NCI-H82 (cell line): Measurements from ENCODE around the gene EIF2B5.

Experiments
- DNase-seq: peaks from one replicate; lab custom pipeline; 2025; lab: John Stamatoyannopoulos, UW

Gene EIF2B5

DNA sequence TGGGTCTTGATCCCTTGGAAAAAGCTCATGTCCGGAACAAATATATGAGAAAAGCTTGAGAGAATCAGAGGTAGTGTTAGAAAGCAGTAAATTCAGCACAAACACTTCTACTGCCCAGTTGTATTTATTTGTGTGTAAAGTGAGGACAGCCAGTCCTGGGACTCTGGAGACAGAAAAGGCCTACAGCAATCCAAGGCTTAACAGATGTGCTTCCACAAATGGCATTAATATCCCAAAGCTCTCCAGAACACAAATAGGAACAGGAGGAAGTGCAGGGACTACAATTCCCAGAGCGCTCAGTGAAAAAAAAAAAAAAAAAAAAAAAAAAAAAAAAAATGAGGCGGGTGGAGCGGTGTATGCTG lies 39.1 kb downstream of the EIF2B5 start:
- DNase-seq = no peak

DNA sequence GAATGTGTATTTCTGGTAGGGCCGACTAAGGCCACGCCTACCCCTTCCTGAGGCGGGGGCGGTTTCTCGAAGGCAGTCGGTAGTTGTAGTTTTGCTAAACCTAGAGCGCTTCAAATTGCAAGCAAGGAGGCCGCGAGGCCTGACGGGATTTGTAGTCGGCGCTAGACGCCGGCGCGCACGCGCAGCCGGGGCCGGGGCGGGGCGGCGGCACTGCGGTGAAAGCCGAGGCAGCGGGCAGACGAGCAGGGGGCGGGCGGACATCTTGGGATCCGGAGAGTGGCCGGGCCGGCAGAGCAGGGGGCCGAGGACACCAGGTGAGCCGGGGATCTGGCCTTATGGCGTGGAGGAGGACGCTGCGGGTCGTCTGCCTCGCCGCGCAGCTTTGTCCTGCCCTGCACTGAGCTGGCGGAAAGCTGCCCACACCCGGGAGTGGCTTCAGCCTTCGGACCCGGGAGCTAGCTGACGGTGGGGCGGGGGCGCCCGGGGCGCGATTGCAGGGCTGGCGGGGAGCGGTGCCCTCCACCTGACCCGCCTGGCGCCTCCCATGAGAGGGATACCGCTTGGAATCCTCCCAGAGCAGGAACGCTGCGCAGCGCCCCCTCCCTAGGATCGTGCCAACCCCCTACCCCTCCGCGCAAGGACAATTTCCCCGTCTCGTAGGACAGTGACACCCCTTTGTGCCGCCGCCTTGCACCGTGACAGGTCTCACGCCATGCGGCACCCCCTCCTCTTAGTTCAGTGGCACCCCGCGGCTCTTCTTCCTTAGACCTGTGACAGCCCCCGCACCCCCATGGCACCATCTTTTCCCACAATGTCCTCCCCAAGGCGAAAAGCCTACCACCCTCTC lies 39.7 kb downstream of the EIF2B5 start, which contains the start of gene AP2M1:
Gene AP2M1, plus strand, starts transcription at position 210 of the 847 bp plus-strand sequence. CDS start 2,139 bp downstream, outside the sequence.
- DNase-seq = peak; percentile 100

GRCh38 chr3:184175506-184175905 lies 40.3 kb downstream of the EIF2B5 start:
- peak; percentile 58 for DNase-seq

DNA sequence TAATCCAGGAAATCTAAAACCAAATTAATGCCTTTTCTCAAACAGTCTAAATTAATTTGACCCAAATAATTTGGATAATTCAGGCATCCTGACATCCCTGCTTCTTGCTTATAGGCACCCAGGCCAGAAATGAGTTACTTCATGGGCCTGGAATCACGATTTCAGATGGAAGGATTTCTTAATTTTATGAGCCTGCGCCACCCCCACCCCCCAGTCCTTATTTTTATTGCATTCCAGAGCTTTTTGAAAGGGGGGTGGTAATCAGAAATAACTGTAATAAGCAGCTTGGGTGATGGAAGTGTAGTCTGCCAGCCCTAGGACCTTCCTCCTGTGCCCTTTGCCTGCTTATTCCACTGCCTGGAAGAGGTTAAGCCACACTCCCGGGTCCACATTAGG lies 40.8 kb downstream of the EIF2B5 start:
- no peak for DNase-seq

- DNase-seq = peak; percentile 96
These were observed 41.5 kb downstream of the EIF2B5 start for GRCh38 chr3:184176377-184177330.

GRCh38 chr3:184177331-184177731 lies 42.2 kb downstream of the EIF2B5 start:
- peak; percentile 96 for DNase-seq

GRCh38 chr3:184177767-184178306 lies 42.7 kb downstream of the EIF2B5 start:
- no peak for DNase-seq

DNA sequence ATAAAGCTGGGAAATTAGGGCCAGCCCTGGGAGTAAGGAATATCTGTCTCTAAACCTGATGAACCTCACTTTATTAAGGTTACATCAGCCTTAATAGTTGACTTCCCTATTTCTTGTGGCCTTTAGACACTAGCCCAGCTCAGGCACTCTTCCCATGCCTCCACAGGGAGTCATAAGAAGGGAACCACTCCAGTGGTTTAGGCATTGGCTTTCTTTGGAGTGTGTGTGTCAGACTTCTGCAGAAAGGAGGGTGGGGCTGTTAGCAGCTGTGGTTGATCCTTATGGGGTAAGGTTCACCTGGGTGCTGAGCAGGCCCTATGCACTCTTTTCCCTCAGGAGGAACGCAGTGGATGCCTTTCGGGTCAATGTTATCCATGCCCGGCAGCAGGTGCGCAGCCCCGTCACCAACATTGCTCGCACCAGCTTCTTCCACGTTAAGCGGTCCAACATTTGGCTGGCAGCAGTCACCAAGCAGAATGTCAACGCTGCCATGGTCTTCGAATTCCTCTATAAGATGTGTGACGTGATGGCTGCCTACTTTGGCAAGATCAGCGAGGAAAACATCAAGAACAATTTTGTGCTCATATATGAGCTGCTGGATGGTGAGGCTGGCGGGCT lies 43.5 kb downstream of the EIF2B5 start:
- no peak for DNase-seq

DNA sequence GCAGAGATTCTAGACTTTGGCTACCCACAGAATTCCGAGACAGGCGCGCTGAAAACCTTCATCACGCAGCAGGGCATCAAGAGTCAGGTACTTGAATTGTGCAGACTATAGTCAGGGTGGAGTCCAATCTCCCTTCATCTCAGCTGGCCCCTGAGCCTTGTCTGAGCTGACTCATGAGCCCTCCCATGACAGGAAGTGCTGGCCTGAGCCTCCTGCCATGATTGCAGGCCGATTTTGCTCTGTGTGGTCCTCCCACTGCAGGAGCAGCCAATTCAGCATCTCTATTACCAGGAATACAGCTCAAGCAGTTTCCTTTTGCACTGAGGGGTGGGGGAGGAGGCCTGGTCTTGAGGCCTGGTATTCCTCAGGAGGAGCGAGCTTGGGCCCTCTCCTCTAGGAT lies 45.0 kb downstream of the EIF2B5 start:
- DNase-seq = no peak

DNA sequence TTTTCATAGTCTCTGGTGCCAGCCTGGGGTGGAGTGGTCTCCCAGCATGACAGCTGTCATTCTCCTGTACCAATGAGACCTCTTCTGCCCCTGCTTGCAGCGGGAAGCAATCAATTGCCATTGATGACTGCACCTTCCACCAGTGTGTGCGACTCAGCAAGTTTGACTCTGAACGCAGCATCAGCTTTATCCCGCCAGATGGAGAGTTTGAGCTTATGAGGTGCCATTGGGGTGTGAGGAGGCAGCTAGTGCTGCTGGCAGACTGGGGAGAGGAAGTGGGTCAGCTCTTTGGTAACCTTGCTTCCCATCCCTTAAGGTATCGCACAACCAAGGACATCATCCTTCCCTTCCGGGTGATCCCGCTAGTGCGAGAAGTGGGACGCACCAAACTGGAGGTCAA lies 46.4 kb downstream of the EIF2B5 start:
- no peak for DNase-seq

DNA sequence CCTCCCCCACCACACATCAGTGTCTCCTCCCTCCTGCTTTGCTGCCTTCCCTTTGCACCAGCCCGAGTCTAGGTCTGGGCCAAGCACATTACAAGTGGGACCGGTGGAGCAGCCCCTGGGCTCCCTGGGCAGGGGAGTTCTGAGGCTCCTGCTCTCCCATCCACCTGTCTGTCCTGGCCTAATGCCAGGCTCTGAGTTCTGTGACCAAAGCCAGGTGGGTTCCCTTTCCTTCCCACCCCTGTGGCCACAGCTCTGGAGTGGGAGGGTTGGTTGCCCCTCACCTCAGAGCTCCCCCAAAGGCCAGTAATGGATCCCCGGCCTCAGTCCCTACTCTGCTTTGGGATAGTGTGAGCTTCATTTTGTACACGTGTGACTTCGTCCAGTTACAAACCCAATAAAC lies 48.5 kb downstream of the EIF2B5 start:
- DNase-seq = no peak

- DNase-seq = peak; percentile 56
These were observed 49.5 kb downstream of the EIF2B5 start for GRCh38 chr3:184184546-184185230.

GRCh38 chr3:184185461-184186183 lies 50.5 kb downstream of the EIF2B5 start:
- DNase-seq = peak; percentile 100

DNA sequence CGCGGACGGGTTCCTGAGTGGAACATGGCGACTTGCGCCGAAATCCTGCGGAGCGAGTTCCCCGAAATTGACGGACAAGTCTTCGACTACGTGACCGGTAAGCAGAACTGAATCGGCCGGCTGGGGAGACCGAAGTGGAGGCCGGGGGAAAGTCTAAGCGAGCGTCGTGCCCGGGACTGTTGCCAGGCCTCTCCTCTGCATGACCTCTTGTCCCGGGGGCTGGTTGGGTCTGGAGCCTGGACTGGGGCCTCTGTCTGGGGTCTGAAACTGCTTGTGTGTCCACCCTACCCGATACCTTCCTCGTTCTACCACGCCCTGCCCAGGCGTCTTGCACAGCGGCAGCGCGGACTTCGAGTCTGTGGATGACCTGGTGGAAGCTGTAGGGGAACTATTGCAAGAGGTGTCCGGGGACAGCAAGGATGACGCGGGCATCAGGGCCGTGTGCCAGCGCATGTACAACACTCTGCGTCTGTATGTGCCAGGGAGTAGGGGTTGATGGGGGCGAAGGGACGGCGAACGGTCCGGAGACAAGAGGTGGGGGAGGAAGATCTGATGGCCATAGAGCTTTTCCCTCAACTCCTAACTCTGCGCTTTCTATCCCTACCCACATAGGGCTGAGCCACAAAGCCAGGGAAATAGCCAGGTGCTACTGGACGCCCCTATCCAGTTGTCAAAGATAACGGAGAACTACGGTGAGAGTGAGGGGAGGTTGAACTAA lies 51.2 kb downstream of the EIF2B5 start, which contains the start of gene ABCF3:
Gene ABCF3, plus strand, starts transcription at position 16 of the 718 bp plus-strand sequence. Its CDS starts 9 bp downstream, at position 25.
- no peak for DNase-seq

DNA sequence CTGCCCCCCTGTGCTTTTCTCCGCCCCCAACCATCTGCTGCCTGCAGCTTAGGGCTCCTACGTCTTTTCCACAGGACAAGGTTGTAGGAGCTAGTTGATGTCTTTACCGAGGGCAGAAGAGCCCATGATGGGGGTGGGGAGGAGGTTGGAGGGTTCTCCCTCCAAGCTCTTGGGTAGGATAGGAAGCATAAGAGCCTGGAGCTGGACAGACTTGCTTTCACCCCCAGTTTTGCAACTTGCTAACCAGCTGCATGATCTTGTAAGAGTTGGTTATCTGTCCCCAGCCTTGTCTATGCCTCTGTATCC lies 51.7 kb downstream of the EIF2B5 start:
- DNase-seq = peak; percentile 91

- DNase-seq = no peak
These were observed 52.9 kb downstream of the EIF2B5 start for GRCh38 chr3:184188080-184188479.

DNA sequence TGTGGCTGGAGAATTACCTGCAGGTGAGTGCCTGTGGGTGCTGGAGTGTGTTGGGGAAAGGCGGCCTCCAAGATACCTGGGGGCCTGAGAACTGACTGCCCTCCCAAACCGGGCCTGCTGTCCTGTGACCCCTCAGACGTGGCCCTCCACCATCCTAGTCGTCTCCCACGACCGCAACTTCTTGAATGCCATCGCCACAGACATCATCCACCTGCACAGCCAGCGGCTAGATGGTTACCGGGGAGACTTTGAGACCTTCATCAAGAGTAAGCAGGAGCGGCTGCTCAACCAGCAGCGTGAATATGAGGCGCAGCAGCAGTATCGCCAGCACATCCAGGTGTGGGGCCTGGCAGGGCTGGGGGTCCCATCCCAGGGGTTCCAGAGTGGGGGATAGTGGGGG lies 54.3 kb downstream of the EIF2B5 start:
- no peak for DNase-seq

GRCh38 chr3:184192889-184193288 lies 57.7 kb downstream of the EIF2B5 start:
- DNase-seq = no peak

GRCh38 chr3:184193991-184194539 lies 58.9 kb downstream of the EIF2B5 start:
- no peak for DNase-seq
